Measurements from ENCODE around the gene SMPD4. TPM values are rescaled to one million over a fixed set of nuclear protein-coding genes. Genes with fewer than 3 reads are reported as not detected.
"Not testable (repeated sequence)": the region's sequence is repeated elsewhere in the genome, so short reads cannot be mapped to it uniquely, and the experiment has no call there.

The SMPD4 gene
- total and polyA plus RNA-seq, 2 of the 13 experiments (the other 11 are each of a cell fraction or from before 2014, with no cell fraction given): 63.2 to 70.5 TPM

DNA sequence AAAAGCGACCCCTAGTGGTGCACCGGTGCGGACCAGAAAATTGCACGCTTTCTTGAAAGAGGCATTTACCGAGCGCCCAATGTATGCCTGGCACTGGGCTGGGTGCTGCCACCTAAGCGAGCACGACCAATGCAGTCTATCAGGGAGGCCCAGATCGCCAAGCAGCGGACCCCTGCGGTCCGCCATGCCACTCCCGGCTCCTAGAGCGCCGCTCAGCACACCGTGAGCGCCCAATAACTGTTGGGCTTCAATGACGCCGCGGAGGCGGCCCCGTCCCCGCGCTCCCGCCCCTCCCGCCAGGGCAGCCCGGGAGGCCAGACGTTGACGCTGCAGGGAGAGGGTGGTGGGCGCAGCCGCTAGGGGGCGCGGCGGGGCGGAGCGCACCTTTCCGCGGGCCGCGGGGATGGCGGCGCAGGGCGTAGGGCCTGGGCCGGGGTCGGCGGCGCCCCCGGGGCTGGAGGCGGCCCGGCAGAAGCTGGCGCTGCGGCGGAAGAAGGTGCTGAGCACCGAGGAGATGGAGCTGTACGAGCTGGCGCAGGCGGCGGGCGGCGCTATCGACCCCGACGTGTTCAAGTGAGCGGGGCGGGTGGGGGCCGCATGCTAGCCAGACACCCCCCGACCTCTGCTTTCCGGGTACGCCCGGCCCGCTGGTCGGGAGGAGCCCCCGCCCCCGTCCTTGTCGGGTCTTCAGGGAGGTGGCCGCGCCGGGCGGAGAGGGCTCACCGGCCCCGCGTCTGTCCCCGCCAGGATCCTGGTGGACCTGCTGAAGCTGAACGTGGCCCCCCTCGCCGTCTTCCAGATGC lies 679 bp upstream of the SMPD4 start, which contains the start of gene MZT2B (continued):
- TF ChIP-seq, protein P1, sequence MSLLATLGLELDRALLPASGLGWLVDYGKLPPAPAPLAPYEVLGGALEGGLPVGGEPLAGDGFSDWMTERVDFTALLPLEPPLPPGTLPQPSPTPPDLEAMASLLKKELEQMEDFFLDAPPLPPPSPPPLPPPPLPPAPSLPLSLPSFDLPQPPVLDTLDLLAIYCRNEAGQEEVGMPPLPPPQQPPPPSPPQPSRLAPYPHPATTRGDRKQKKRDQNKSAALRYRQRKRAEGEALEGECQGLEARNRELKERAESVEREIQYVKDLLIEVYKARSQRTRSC (CRISPR knock-in tag; IDR thresholded peaks at IDR 0.05; ENCODE audit: low read depth): 0 out of 2 replicates have a peak, but pooled peaks have one; percentile 38
- TF ChIP-seq PRMT3 (CRISPR knock-in tag; IDR thresholded peaks at IDR 0.05; ENCODE audit: borderline replicate concordance, low read depth): peak; percentile 81; the same call in 1 of the 2 replicates
- TF ChIP-seq, protein P2, sequence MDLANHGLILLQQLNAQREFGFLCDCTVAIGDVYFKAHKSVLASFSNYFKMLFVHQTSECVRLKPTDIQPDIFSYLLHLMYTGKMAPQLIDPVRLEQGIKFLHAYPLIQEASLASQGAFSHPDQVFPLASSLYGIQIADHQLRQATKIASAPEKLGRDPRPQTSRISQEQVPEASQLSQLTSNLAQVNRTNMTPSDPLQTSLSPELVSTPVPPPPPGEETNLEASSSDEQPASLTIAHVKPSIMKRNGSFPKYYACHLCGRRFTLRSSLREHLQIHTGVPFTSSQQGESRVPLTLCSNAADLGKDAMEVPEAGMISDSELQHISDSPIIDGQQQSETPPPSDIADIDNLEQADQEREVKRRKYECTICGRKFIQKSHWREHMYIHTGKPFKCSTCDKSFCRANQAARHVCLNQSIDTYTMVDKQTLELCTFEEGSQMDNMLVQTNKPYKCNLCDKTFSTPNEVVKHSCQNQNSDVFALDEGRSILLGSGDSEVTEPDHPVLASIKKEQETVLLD (CRISPR knock-in tag; IDR thresholded peaks at IDR 0.05; ENCODE audit: low read depth): peak; percentile 55
- 0 out of 2 replicates have a peak, but pooled peaks have one; percentile 26 for TF ChIP-seq ZNF232 (CRISPR knock-in tag; IDR thresholded peaks at IDR 0.05; ENCODE audit: borderline replicate concordance)
- TF ChIP-seq LCORL (IDR thresholded peaks at IDR 0.05): not testable (repeated sequence)
- peak; percentile 16; the same call in 1 of the 2 replicates for TF ChIP-seq LCORL (CRISPR knock-in tag; IDR thresholded peaks at IDR 0.05)
- TF ChIP-seq ELF3 (CRISPR knock-in tag; IDR thresholded peaks at IDR 0.05): peak; percentile 47; the same call in 1 of the 2 replicates
- peak; percentile 67 for TF ChIP-seq ZSCAN31 (CRISPR knock-in tag; IDR thresholded peaks at IDR 0.05; ENCODE audit: low read depth)
- peak; percentile 12 for TF ChIP-seq MYC (CRISPR knock-in tag; IDR thresholded peaks at IDR 0.05; ENCODE audit: borderline replicate concordance)
- TF ChIP-seq, protein P3, sequence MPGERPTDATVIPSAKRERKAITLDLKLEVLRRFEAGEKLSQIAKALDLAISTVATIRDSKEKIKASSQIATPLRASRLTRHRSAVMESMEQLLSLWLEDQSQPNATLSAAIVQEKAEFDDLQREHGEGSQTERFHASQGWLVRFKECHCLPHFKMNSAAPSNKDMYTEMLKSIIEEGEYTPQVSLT (CRISPR knock-in tag; IDR thresholded peaks at IDR 0.05; ENCODE audit: borderline replicate concordance, low read depth): 0 out of 2 replicates have a peak, but pooled peaks have one; percentile 84
- TF ChIP-seq SP5 (CRISPR knock-in tag; IDR thresholded peaks at IDR 0.05; ENCODE audit: borderline replicate concordance, low read depth): peak; percentile 65; the same call in 1 of the 2 replicates
- TF ChIP-seq MXI1 (IDR thresholded peaks at IDR 0.05; ENCODE audit: borderline replicate concordance, low read depth, low read length): peak; percentile 66; the same call in 1 of the 3 replicates
- peak; percentile 88 for TF ChIP-seq HOXA3 (CRISPR knock-in tag; IDR thresholded peaks at IDR 0.05)
- peak; percentile 45; the same call in 1 of the 2 replicates for TF ChIP-seq TBX2 (CRISPR knock-in tag; IDR thresholded peaks at IDR 0.05; ENCODE audit: borderline replicate concordance)
- TF ChIP-seq, protein P4, sequence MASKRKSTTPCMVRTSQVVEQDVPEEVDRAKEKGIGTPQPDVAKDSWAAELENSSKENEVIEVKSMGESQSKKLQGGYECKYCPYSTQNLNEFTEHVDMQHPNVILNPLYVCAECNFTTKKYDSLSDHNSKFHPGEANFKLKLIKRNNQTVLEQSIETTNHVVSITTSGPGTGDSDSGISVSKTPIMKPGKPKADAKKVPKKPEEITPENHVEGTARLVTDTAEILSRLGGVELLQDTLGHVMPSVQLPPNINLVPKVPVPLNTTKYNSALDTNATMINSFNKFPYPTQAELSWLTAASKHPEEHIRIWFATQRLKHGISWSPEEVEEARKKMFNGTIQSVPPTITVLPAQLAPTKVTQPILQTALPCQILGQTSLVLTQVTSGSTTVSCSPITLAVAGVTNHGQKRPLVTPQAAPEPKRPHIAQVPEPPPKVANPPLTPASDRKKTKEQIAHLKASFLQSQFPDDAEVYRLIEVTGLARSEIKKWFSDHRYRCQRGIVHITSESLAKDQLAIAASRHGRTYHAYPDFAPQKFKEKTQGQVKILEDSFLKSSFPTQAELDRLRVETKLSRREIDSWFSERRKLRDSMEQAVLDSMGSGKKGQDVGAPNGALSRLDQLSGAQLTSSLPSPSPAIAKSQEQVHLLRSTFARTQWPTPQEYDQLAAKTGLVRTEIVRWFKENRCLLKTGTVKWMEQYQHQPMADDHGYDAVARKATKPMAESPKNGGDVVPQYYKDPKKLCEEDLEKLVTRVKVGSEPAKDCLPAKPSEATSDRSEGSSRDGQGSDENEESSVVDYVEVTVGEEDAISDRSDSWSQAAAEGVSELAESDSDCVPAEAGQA (IDR thresholded peaks at IDR 0.05; ENCODE audit: low read depth): peak; percentile 72
- TF ChIP-seq, protein P4 (CRISPR knock-in tag; IDR thresholded peaks at IDR 0.05; ENCODE audit: borderline replicate concordance): not testable (repeated sequence)
- TF ChIP-seq, protein P5, sequence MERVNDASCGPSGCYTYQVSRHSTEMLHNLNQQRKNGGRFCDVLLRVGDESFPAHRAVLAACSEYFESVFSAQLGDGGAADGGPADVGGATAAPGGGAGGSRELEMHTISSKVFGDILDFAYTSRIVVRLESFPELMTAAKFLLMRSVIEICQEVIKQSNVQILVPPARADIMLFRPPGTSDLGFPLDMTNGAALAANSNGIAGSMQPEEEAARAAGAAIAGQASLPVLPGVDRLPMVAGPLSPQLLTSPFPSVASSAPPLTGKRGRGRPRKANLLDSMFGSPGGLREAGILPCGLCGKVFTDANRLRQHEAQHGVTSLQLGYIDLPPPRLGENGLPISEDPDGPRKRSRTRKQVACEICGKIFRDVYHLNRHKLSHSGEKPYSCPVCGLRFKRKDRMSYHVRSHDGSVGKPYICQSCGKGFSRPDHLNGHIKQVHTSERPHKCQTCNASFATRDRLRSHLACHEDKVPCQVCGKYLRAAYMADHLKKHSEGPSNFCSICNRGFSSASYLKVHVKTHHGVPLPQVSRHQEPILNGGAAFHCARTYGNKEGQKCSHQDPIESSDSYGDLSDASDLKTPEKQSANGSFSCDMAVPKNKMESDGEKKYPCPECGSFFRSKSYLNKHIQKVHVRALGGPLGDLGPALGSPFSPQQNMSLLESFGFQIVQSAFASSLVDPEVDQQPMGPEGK (CRISPR knock-in tag; IDR thresholded peaks at IDR 0.05): peak; percentile 97

Data from HepG2 (cell line).